ENCODE data around the gene FSTL5. TPM values are rescaled to one million over a fixed set of nuclear protein-coding genes. Genes with fewer than 3 reads are reported as not detected.
"Not testable (repeated sequence)": the region's sequence is repeated elsewhere in the genome, so short reads cannot be mapped to it uniquely, and the experiment has no call there.

The FSTL5 gene
- polyA plus RNA-seq, 1 donor = 2.6 TPM

DNA sequence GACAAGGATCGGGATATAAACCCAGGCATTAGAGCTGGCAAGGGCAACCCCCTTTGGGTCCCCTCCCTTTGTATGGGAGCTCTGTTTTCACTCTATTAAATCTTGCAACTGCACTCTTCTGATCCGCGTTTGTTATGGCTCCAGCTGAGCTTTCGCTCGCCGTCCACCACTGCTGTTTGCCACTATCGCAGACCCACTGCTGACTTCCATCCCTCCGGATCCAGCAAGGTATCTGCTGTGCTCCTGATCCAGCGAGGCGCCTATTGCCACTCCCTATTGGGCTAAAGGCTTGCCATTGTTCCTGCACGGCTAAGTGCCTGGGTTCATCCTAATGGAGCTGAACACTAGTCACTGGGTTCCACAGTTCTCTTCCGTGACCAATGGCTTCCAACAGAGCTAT is 59.9 kb downstream of the FSTL5 start:
- DNase-seq (ENCODE audit: low read depth) = not testable (repeated sequence)

DNA sequence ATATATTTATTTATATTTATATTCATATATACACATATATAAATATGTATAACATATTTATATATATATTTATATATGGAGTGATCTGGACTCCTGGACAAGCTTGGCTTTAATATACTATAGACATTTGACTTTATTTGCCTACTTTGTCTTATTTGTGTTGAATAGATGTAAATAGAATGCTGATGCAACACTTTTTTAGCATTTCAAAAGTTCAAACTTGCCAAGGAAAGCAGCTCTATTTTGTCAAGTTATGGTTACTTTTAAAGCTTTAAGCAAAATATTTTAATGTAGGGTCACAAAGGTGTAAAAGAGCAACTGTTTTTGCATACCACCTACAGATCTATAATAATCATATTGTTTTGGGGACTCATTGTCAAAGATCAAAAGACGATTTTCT is 61.1 kb downstream of the FSTL5 start:
- DNase-seq (ENCODE audit: low read depth) = no peak

DNA sequence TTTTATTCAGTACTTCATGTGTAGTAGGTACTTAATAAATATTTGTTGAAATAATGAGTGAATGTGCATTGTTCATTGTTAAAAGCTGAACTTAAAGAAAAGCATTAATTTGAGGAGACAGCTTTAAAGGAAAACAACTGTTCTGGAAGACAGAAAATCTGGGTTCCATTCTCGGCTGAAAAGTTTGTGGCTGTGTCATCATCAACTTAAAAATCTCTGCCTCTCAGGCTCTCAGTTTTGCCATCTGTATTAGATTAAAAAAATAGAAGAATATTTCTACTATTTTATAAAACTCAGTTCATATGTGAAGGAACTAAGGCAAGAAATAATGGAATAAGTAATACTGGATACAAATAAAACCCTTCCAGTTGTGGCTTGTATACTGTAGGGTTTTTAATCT is 62.5 kb downstream of the FSTL5 start:
- no peak for DNase-seq (ENCODE audit: low read depth)

DNA sequence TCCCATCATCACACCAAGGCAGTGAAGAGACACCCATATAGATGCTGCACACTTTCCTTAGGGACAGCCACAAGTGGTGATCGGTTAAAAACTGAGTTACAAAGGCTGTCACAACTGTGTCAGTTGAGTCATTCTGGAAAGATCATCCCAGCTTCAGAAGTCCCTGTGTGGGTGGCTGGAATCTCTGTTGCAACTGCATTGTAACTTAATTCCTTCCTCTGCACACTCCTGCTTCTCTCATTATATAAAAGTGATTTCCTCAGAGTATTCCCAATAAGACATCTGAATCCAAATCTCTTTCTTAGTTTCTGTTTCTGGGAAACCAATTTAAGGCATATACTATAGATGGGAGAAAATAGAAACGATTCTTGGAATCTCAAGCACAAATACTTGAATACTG is 88.1 kb downstream of the FSTL5 start:
- no peak for DNase-seq (ENCODE audit: low read depth)

DNA sequence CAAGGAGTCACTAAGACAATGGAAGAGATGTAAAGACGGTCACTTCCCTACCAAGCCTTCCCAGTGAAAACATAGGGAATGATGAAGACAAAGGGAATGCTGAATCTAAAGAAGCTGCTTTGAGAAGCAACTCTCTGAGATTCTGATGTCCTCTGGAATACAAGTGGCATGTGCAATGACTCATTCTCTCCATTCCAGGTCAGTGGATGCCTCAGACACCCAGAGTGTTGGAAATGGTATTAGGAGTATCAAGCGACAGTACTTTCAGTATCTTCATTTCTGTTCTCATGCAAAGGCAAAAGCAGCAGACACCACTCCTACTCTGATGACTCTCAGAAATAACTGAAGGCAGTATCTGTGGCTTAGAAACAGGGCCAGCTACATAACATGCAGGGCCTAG is 102.6 kb downstream of the FSTL5 start:
- DNase-seq (ENCODE audit: low read depth) = no peak

DNA sequence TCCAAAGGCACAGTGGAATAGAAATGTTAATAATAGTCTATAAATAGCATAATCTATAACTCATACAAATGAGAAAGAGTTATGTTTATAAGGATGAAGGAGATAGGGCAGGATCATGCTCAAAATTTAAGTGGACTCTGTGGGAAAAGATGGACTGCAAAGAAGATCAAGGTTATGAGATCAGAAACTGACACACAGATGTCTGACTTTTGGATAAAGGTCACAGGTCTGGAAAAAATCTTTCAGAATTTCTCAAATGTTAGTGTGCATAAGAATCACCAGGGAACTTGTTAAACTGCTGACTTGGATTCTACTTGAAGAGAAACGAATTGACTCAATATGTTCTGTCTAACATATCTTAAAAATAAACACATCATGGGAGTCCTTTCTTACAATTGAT is 104.1 kb downstream of the FSTL5 start:
- DNase-seq (ENCODE audit: low read depth) = no peak

DNA sequence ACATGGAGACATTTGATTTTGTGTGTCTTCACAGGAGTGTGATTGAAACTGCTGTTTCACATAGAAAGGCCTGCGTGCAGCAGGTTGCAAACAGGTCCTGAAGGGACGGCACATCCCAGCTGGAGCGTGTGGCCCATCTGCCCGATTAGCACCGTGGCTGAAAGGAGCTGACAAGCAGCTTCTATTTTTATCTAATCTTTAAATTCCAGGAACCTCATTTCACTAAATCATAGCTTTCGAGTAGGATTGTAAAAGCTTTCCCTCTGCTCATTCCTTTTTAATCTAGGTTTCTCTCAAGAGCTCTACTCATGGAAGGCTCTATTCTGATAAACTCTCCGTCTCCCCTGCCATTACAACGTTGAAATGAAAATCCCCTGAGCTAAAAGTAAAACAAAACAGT is 106.8 kb downstream of the FSTL5 start:
- DNase-seq (ENCODE audit: low read depth) = no peak

DNA sequence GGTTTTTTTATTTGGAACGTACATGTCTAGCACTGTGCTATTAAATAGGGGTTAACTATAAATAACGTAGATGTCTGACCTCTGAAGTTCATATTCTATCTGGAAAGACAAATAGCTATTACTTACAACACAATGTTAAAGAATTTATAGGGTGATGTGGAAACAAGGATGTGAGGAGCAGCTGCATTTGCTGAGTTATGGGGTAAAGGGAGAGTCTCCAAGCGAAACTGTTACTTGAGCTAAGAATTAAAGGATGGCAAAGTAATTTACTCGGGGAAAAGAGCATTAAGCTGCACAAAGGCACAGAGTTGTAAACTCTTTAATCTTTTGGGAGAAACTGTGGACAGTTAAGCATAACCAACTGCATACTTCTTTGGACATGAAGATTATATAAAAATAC is 117.7 kb downstream of the FSTL5 start:
- no peak for DNase-seq (ENCODE audit: low read depth)

DNA sequence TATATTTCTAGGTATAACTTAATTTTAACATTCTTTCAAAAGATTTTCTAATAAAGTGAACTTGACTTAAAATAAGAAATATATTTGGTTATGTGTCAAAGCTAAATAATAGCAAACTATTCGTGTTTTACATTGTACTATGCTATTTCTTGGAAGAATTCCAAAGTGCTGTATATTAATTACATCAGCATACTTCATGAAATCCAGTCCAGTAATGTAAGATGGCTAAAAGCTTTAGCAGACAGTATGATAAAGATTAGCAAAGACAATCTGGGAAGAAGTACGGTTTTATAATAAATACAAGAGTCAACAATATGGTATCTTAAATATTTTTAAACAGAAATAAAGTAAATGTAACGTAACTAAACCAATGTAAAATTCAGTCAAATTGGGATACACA is 125.7 kb downstream of the FSTL5 start:
- no peak for DNase-seq (ENCODE audit: low read depth)

DNA sequence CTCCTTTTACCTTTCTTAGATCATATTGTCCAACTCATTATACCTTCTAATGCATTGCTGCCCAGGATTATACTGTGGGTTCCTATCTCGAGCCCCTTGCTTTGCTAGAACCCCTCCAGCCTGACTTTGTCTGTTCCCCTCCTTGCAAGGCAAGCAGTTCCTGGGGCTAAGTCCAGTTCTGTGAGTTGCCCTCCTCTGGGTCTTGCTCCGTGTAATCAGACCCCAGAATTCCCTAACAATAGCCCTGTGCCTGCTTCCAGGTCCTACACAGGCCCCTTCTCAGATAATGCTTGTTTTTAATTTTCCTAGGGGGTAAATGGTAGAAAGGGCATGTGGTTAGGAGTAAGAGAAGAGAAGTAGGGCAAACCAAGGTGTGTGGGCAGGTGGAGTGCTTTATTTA is 145.9 kb downstream of the FSTL5 start:
- no peak for DNase-seq (ENCODE audit: low read depth)

DNA sequence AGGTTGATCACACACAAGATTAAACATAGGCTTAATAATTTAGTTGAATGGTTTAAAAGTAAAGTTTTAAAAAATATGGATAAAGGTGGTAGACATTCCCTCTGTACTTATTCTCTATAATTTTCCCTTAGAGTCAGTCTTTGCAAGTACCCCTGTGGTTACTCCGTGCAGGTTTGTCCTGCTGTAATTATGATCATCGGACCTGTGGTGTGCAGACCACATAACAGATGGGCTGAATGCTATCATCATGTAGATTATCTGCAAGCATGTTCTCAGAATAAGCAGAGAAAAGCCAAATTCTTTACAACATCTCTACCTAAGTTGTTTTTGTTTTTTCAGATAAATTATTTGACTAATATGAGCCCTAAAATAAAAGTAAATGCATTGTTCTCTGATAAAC is 146.8 kb downstream of the FSTL5 start:
- no peak for DNase-seq (ENCODE audit: low read depth)

DNA sequence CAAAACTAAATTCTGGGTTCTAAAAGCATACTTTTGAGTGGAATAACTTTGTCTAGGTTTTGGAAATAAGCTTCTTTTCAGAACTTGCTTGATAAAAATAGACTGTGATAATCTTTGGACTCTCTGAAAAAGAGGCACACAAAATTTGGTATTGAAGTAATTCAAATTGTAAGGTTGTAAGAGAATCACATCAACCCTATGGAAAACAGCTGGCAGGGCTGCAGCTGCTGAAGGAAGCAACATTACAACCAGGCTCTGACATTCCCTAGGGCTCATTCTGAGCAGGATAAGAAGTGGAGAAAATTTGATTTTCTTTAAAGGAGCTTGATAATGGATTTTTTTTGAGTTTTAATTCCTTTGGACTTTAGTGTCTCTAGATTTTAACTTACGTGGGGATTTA is 147.6 kb downstream of the FSTL5 start:
- no peak for DNase-seq (ENCODE audit: low read depth)

DNA sequence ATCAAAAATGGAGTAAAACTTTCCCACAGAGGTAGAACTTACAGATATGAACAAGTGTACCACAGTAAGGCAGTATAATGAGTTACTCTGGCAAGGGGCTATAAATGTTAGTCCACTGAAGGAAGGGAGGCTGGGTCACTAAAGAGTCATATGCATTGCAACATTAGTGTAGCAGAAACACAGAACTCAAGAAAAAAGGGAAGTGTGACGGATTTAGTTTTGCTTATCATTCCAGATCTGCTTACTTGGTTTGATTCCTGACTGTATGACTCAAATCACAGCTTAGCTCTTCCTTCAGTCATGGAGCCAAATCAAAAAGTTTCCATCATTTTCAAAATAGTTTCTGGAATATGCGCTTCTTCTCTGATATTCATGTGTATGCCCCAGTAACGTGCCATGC is 148.7 kb downstream of the FSTL5 start:
- DNase-seq (ENCODE audit: low read depth) = no peak

DNA sequence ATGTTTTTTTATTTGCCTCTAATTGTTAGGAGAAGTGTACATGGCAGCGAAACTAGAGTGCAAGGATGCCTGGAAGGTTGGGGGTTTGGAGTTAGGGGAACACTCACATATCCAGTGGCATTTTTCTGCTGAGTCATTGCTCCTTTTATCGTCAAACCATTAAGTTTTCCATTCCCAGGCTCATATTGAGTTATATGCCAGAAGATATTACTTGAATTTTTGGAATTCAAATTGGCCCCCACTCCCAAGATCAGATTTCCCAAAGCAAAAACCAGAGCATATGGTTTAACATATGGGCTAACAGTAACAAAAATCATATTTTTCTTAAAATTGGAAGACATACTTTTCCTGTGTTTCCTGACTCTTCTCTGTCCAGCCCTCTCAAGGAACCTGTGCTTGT is 152.7 kb downstream of the FSTL5 start:
- DNase-seq (ENCODE audit: low read depth) = no peak

DNA sequence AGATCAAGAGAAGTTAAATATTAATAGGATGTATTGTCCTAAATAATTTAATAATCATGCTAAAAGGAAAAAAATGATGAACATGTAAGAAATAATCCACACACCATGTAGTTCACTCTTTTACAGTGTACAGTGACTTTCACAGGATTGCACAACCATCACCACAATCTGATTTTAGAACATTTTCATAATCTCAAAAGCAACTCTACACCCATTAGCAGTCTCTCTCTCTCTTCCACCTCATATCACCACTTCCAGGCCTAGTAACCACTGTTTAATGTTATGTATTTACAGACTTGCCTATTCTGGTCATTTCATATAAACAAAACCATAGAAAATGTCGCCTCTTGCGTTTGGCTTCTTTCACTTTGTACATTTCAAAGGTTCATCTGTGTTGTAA is 153.4 kb downstream of the FSTL5 start:
- no peak for DNase-seq (ENCODE audit: low read depth)

DNA sequence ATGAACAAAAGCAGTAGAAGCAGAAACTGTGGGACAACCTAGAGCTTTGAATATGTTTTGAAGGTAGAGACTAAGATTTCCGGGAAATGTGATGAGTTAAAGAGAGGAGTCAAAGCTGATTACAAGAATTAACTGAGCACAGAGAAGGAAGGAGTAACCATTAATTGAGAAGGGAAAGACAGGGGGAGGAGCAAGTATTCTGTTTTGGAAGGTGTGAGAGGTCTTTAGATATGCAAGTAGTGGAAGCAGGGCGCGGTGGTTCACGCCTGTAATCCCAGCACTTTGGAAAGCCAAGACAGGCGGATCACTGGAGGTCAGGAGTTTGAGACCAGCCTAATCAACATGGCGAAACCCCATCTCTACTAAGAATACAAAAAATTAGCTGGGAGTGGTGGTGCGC is 171.5 kb downstream of the FSTL5 start:
- DNase-seq (ENCODE audit: low read depth) = no peak

DNA sequence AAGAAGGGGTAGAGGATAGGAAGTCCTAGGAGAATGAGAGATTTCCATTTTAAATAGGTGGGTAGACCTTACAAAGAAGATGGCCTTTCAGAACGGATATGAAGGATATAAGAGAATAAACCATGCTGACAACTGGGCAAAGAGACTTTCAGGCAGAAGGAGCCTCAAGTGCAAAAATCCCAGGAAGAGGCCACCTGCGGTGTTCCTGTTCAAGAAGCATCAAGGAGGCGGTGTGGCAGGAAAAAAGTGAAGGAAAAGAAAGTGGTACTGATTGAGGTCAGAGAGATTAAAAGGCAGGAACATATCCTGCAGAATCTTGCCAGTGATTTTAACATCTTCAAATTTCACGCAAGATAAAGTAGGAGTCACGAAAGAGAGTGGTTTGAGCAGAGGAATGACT is 172.0 kb downstream of the FSTL5 start:
- DNase-seq (ENCODE audit: low read depth) = no peak

DNA sequence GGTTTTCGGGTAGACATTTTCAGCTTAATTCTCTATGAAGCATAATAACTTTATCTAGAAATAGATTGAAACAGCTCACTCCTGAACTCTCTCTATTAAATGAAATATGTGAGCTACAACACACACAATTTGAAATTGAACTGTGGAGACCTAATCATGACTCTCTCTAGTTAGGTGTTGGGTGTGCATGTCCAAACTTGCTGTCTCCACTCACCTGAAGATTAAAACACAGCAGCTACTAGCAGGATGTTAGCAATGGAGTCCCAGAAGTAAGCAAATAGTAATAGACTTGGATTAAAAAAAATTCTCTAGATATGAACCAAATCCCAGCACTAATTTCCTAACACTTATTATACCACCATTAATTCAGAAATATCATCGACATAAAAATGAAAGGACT is 173.1 kb downstream of the FSTL5 start:
- no peak for DNase-seq (ENCODE audit: low read depth)

DNA sequence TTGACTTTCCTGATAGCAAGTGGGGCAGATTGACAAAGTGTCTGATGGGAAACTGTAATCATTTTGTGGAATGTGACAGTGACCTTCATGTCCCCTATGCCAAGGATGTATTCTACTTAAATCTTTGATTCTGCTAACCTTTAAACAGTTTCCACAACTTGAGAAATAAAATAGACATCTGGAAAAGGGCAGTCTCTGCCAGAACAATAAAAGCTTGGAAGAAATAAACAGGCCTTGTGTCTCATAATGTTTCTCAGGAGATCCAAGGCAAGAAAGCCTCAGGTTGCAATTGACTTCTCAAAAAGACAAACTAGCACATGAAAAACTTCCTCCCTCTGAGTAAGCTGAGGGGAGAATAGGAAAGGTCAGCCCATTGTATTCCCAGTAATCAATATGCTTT is 174.9 kb downstream of the FSTL5 start:
- DNase-seq (ENCODE audit: low read depth) = no peak

DNA sequence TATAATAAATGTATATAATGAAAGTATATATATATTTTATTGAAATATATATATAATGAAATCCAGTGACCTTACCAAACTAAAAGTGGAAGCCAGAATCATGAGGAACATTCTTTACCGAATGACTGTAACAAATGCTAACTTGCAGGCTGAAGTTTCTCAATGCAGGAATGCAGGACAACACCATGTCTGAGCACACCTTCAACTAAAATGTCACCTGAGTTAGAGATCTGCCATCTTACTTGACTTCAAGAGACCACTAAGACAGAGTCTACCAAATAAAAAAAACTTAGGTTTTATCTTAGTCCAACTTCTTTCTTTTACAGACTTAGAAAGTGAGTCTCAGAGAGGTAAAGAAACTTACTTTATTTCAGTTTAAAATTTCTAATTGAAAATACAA is 176.2 kb downstream of the FSTL5 start:
- no peak for DNase-seq (ENCODE audit: low read depth)

DNA sequence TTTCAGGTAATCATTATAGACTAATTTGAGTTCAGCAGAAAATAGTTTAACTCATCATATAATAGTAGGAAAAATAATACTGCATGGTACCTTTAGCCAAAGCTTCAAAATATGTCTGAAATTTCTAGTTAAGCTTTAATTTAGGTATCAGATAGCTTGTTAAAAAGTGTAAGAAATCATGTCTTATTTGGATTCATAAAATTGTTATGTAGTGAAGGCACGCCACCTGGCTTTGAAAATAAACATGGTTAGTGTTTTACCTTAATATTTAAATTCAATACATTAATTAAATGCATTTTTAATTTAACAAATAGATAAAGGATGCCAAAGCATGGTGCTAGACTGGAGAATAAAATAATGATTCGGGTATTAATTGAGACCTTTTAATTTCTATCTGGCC is 211.4 kb downstream of the FSTL5 start:
- DNase-seq (ENCODE audit: low read depth) = no peak

DNA sequence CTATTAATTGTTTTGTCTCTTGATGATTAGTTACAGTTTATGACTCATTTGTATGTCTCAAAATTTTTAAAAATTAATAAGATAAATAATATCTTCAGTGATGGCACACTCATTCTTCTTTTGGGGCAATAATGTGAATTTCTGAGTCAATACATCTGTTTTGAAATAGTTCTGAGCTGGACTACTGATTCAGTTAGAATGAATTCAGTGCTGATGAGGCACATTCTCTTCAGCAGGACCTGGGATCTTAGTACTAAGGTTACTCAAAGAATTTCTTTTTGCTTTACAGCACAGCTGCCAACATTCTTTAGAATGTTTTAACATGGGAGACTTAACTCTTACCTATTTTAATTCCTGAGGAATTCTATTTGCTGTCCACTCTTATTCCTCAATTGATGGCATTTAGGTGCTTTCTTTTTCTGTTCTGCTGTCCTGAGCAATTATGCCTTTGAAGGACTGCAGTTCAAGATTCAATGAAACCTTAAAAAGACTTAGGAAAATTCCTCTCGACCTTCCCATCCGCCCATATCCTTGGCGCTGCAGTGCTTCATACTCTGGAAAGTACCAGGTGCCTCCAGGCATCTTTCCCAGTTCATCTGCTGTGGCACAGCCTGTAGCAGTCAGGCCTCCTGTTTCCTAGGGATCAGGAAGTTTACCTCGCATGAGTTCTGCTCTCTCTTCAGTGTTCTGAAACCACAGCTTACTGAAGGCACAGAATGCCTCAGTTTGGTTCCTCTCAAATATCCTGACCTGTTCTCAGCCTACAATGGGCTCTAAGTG is 213.7 kb downstream of the FSTL5 start:
- no peak for DNase-seq (ENCODE audit: low read depth)

DNA sequence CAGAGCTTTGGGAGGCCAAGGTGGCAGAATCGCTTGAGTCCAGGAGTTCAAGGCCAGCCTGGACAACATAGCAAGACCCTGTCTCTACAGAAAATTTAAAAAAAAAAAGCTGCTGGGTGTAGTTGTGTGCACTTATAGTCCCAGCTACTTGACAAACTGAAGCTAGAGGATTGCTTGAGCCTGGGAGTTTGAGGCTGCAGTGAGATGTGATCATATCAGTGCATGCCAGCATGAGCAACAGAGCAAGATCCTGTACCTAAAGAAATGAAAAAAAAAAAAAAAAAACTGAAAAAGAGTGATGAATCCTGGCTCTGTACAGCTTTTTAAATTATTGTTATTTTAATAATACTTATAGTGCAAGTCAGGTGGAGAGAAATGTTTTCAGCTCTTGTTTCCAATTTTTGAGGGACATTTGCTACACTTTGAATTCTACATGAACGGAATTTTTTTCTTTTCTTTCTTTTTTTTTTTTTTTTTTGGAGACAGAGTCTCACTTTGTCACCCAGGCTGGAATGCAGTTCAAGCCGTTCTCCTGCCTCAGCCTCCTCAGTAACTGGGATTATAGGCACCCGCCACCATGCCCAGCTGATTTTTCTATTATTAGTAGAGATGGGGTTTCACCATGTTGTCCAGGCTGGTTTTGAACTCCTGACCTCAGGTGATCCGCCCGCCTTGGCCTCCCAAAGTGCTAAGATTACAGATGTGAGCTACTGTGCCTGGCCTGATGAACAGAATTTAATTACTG is 215.6 kb downstream of the FSTL5 start:
- DNase-seq (ENCODE audit: low read depth) = no peak

DNA sequence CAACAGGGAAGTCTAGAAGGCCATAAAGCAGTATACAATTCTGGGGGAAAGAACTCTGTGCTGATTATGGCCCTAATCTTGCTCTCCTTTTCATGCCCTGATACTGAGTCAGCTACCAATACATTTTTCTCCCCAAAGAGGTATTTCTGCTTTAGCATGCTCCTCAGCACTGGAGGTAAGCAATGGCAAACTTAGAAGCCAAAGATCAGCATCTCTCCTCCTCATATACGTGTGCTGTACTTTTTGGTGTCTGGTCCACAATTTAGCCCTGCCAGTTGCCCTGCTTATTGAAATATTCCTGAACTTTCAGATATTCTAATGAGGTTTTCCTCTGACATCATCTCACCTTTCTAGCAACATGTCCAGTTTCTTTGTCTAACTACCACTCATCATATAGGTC is 226.2 kb downstream of the FSTL5 start:
- DNase-seq (ENCODE audit: low read depth) = no peak

All from forelimb muscle (tissue), 1 donor.